CD4-positive, alpha-beta memory T cell (primary cell): ENCODE measurements around the gene NUBP2. TPM values are rescaled to one million over a fixed set of nuclear protein-coding genes. Genes with fewer than 3 reads are reported as not detected.
A peak's percentile ranks its signal among the peaks of the same experiment; 100 is the strongest.

Experiments
- CTCF ChIA-PET: fragments of 350-600 bp; sonication (Branson Sonifier 250); formaldehyde crosslinking; loops from one replicate; lab custom pipeline; 2021; ENCODE audit warnings: inconsistent platforms; ENCODE audit not compliant: partially characterized antibody; lab: Charles Lee
- POLR2A ChIA-PET: fragments of 350-600 bp; sonication (Branson Sonifier 250); formaldehyde crosslinking; loops from one replicate; lab custom pipeline; 2021; ENCODE audit not compliant: partially characterized antibody; lab: Charles Lee
- DNase-seq, 5 donors: peaks; one replicate each; pipeline versions ENCODE4 v3.0.0 to v3.0.0-alpha.2; 2020 to 2022; ENCODE audit warnings: mixed read lengths in 1 of 5
- H3K27ac ChIP-seq: one replicate; pipeline ENCODE4 v1.7.0; 2013; ENCODE audit warnings: low read depth, low read length
- H3K27me3 ChIP-seq: 2 replicates; pipeline ENCODE4 v1.7.0; 2013; ENCODE audit warnings: mild to moderate bottlenecking, low read length, moderate library complexity; ENCODE audit not compliant: insufficient read depth
- H3K36me3 ChIP-seq: 2 replicates; pipeline ENCODE4 v1.7.0; 2013; ENCODE audit warnings: mild to moderate bottlenecking, low read length, moderate library complexity; ENCODE audit not compliant: insufficient read depth
- H3K4me1 ChIP-seq: 2 replicates; pipeline ENCODE4 v1.7.0; 2013; ENCODE audit warnings: mild to moderate bottlenecking, low read length, moderate library complexity; ENCODE audit not compliant: insufficient read depth
- H3K4me3 ChIP-seq, 2 donors: one replicate each; pipeline ENCODE4 v1.7.0; 2013; ENCODE audit warnings: low read length in 2 of 2, mild to moderate bottlenecking in 1 of 2
- H3K9me3 ChIP-seq, 2 donors: one replicate each; pipeline ENCODE4 v1.7.0; 2013; ENCODE audit warnings: low read length in 2 of 2, control low read depth in 1 of 2; ENCODE audit not compliant: control insufficient read depth in 1 of 2
- H3K27ac Mint-ChIP-seq, 7 donors: one replicate each; pipeline ENCODE4 v1.8.0; 2020 to 2021; ENCODE audit warnings: mixed read lengths in 7 of 7, mild to moderate bottlenecking in 6 of 7, inconsistent platforms in 3 of 7, moderate library complexity in 3 of 7
- H3K27me3 Mint-ChIP-seq, 2 donors: one replicate each; pipeline ENCODE4 v1.8.0; 2020 to 2021; ENCODE audit warnings: mixed read lengths in 2 of 2
- H3K36me3 Mint-ChIP-seq, 2 donors: one replicate each; pipeline ENCODE4 v1.8.0; 2020 to 2021; ENCODE audit warnings: mixed read lengths in 2 of 2, inconsistent platforms in 1 of 2, mild to moderate bottlenecking in 1 of 2
- H3K4me1 Mint-ChIP-seq, 4 donors: one replicate each; pipeline ENCODE4 v1.8.0; 2020 to 2021; ENCODE audit warnings: mixed read lengths in 4 of 4, mild to moderate bottlenecking in 1 of 4
- H3K4me3 Mint-ChIP-seq, 8 donors: one replicate each; pipeline ENCODE4 v1.8.0; 2020 to 2021; ENCODE audit warnings: mixed read lengths in 8 of 8, mild to moderate bottlenecking in 7 of 8, moderate library complexity in 6 of 8, inconsistent platforms in 3 of 8
- H3K9me3 Mint-ChIP-seq, 8 donors: one replicate each; pipeline ENCODE4 v1.8.0; 2020 to 2021; ENCODE audit warnings: mixed read lengths in 8 of 8, mild to moderate bottlenecking in 5 of 8, inconsistent platforms in 3 of 8, moderate library complexity in 1 of 8
- intact Hi-C: fragments of 100-400 bp; cut with micrococcal nuclease; formaldehyde crosslinking; loops from one replicate; pipeline ENCODE4 v1.15.1; 2023
- polyA plus RNA-seq, 2 donors: library from polyadenylated mRNA; unstranded; fragments of 300-500 nt; fragmentation: Illumina TruSeq; gene quantifications; one replicate each; pipeline ENCODE4 v1.2.3, GENCODE V29; 2021
- total RNA-seq, 2 experiments: library from RNA; stranded (reverse); gene quantifications; one replicate each; pipeline ENCODE4 v1.2.3, GENCODE V29; 2021

NUBP2 gene
- total and polyA plus RNA-seq, 4 experiments from 2014 or later = 55.9 to 98.9 (median 68.5) TPM

GRCh38 chr16:1787056-1787321 lies 4.2 kb downstream of the NUBP2 start:
- Histone ChIP-seq H3K4me1 (peaks cover 25% of the 10 kb centered on the region), H3K27ac (no peak overlapping the region), H3K36me3 (peaks cover 13% of the 10 kb centered on the region), H3K4me3 (no peak overlapping the region), H3K27me3 (no peaks in the 10 kb centered on the region), H3K9me3 (no peaks in the 10 kb centered on the region)
- Mint-ChIP-seq H3K9me3 (peaks cover 0 to 3% (median 0%) of the 10 kb centered on the region in 8 donors), H3K27me3 (no peaks in the 10 kb centered on the region), H3K4me3 (no peak overlapping the region), H3K4me1 (peaks cover 7 to 29% (median 19%) of the 10 kb centered on the region in 4 donors), H3K27ac (no peak overlapping the region), H3K36me3 (peaks cover 4 to 19% of the 10 kb centered on the region in 2 donors)
- POLR2A ChIA-PET = no interaction called here
- intact Hi-C loops = no loop called here
- CTCF ChIA-PET = interaction anchor here (1.2 kb wide), 1 partner anchor 36 kb away, joined by 3 read pairs; no protein-coding TSS in a partner anchor
- no peak for DNase-seq

- peaks cover 7 to 28% (median 18%) of the 10 kb centered on the region in 4 donors for H3K4me1 Mint-ChIP-seq
- DNase-seq = peak in 1 of 5 donors; percentile 42
- no peak overlapping the region for H3K4me3 Mint-ChIP-seq
- H3K27me3 Mint-ChIP-seq = no peaks in the 10 kb centered on the region
- POLR2A ChIA-PET = no interaction called here
- no peak overlapping the region for H3K27ac ChIP-seq
- peaks cover 13% of the 10 kb centered on the region for H3K36me3 ChIP-seq
- H3K27ac Mint-ChIP-seq = no peak overlapping the region
- H3K9me3 ChIP-seq = no peaks in the 10 kb centered on the region
- H3K27me3 ChIP-seq = no peaks in the 10 kb centered on the region
- intact Hi-C loops = no loop called here
- peaks cover 0 to 2% (median 0%) of the 10 kb centered on the region in 8 donors for H3K9me3 Mint-ChIP-seq
- peaks cover 25% of the 10 kb centered on the region for H3K4me1 ChIP-seq
- CTCF ChIA-PET = interaction anchor here (1.2 kb wide), 1 partner anchor 36 kb away, joined by 3 read pairs; no protein-coding TSS in a partner anchor
- H3K36me3 Mint-ChIP-seq = peaks cover 4 to 17% of the 10 kb centered on the region in 2 donors
- no peak overlapping the region for H3K4me3 ChIP-seq
Observed at GRCh38 chr16:1787322-1788094, 4.7 kb downstream of the NUBP2 start.

- peak in 1 of 5 donors; percentile 32 for DNase-seq
- CTCF ChIA-PET = interaction anchor here (1.2 kb wide), 1 partner anchor 35 kb away, joined by 3 read pairs; no protein-coding TSS in a partner anchor
- intact Hi-C loops = no loop called here
Observed at GRCh38 chr16:1788095-1788707, 5.4 kb downstream of the NUBP2 start.

GRCh38 chr16:1788708-1789100 lies 5.9 kb downstream of the NUBP2 start:
- H3K27ac ChIP-seq = no peak overlapping the region
- peaks cover 4 to 9% of the 10 kb centered on the region in 2 donors for H3K36me3 Mint-ChIP-seq
- H3K9me3 ChIP-seq = no peaks in the 10 kb centered on the region
- peak overlapping the region in 1 of 7 donors; percentile 85 for H3K27ac Mint-ChIP-seq
- DNase-seq = peak in 1 of 5 donors; percentile 17
- ChIA-PET POLR2A (no interaction called here), CTCF (no interaction called here)
- peaks cover 21% of the 10 kb centered on the region for H3K4me1 ChIP-seq
- no peak overlapping the region for H3K4me3 ChIP-seq
- H3K9me3 Mint-ChIP-seq = no peaks in the 10 kb centered on the region
- peaks cover 13% of the 10 kb centered on the region for H3K36me3 ChIP-seq
- no peaks in the 10 kb centered on the region for H3K27me3 Mint-ChIP-seq
- intact Hi-C loops = no loop called here
- H3K27me3 ChIP-seq = no peaks in the 10 kb centered on the region
- H3K4me3 Mint-ChIP-seq = no peak overlapping the region
- H3K4me1 Mint-ChIP-seq = peaks cover 2 to 21% (median 8%) of the 10 kb centered on the region in 4 donors

More at GRCh38 chr16:1788095-1788707, 5.4 kb downstream of the NUBP2 start:
- H3K36me3 ChIP-seq = peaks cover 13% of the 10 kb centered on the region
- peaks cover 5 to 26% (median 13%) of the 10 kb centered on the region in 4 donors for H3K4me1 Mint-ChIP-seq
- H3K36me3 Mint-ChIP-seq = peaks cover 4 to 12% of the 10 kb centered on the region in 2 donors
- H3K4me3 ChIP-seq = no peak overlapping the region
- H3K27ac ChIP-seq = no peak overlapping the region
- POLR2A ChIA-PET = no interaction called here
- H3K27me3 ChIP-seq = no peaks in the 10 kb centered on the region
- H3K4me3 Mint-ChIP-seq = no peak overlapping the region
- H3K9me3 ChIP-seq = no peaks in the 10 kb centered on the region
- H3K27me3 Mint-ChIP-seq = no peaks in the 10 kb centered on the region
- H3K9me3 Mint-ChIP-seq = no peaks in the 10 kb centered on the region
- no peak overlapping the region for H3K27ac Mint-ChIP-seq
- peaks cover 25% of the 10 kb centered on the region for H3K4me1 ChIP-seq

- Mint-ChIP-seq H3K9me3 (no peaks in the 10 kb centered on the region), H3K36me3 (peaks cover 4 to 9% of the 10 kb centered on the region in 2 donors), H3K27me3 (no peaks in the 10 kb centered on the region), H3K4me3 (no peak overlapping the region), H3K4me1 (peaks cover 2 to 14% (median 5%) of the 10 kb centered on the region in 4 donors), H3K27ac (no peak overlapping the region)
- intact Hi-C loops = no loop called here
- no peaks in the 10 kb centered on the region for H3K9me3 ChIP-seq
- no peak overlapping the region for H3K4me3 ChIP-seq
- ChIA-PET POLR2A (no interaction called here), CTCF (no interaction called here)
- H3K27me3 ChIP-seq = no peaks in the 10 kb centered on the region
- no peak for DNase-seq
- H3K27ac ChIP-seq = no peak overlapping the region
- peaks cover 13% of the 10 kb centered on the region for H3K36me3 ChIP-seq
- H3K4me1 ChIP-seq = peaks cover 14% of the 10 kb centered on the region
Observed at GRCh38 chr16:1789643-1790045, 6.9 kb downstream of the NUBP2 start.

- no peak overlapping the region for H3K27ac Mint-ChIP-seq
- H3K27me3 ChIP-seq = no peaks in the 10 kb centered on the region
- no peaks in the 10 kb centered on the region for H3K27me3 Mint-ChIP-seq
- peaks cover 9% of the 10 kb centered on the region for H3K4me1 ChIP-seq
- H3K4me3 ChIP-seq = no peak overlapping the region
- no peak overlapping the region for H3K27ac ChIP-seq
- CTCF ChIA-PET = no interaction called here
- no peak overlapping the region for H3K4me3 Mint-ChIP-seq
- no peaks in the 10 kb centered on the region for H3K9me3 Mint-ChIP-seq
- no peak for DNase-seq
- H3K36me3 ChIP-seq = peaks cover 13% of the 10 kb centered on the region
- peaks cover 4 to 8% of the 10 kb centered on the region in 2 donors for H3K36me3 Mint-ChIP-seq
- intact Hi-C loops = no loop called here
- POLR2A ChIA-PET = interaction anchor here (1.6 kb wide), 1 partner anchor 8 kb away, joined by 5 read pairs; the partner anchor contains the start of genes NUBP2 and SPSB3
- H3K9me3 ChIP-seq = no peaks in the 10 kb centered on the region
- H3K4me1 Mint-ChIP-seq = peaks cover 0 to 10% (median 2%) of the 10 kb centered on the region in 4 donors
Observed at GRCh38 chr16:1790261-1790610, 7.5 kb downstream of the NUBP2 start.

- POLR2A ChIA-PET = interaction anchor here (0.6 to 1.6 kb wide), 2 partner anchors 8 to 19 kb away, joined by 3 to 5 read pairs; partner anchors contain the start of genes EME2, MRPS34, NUBP2 and SPSB3
Observed at GRCh38 chr16:1790611-1791255, 8.0 kb downstream of the NUBP2 start.

More at GRCh38 chr16:1790611-1791255, 8.0 kb downstream of the NUBP2 start:
- Mint-ChIP-seq H3K36me3 (peaks cover 4 to 8% of the 10 kb centered on the region in 2 donors), H3K27ac (no peak overlapping the region), H3K4me3 (no peak overlapping the region), H3K9me3 (no peaks in the 10 kb centered on the region), H3K4me1 (peaks cover 0 to 5% (median 0%) of the 10 kb centered on the region in 4 donors), H3K27me3 (no peaks in the 10 kb centered on the region)
- Histone ChIP-seq H3K36me3 (peaks cover 13% of the 10 kb centered on the region), H3K9me3 (no peaks in the 10 kb centered on the region), H3K27me3 (no peaks in the 10 kb centered on the region), H3K27ac (no peak overlapping the region), H3K4me1 (peaks cover 4% of the 10 kb centered on the region), H3K4me3 (no peak overlapping the region)
- DNase-seq = no peak
- CTCF ChIA-PET = no interaction called here
- intact Hi-C loops = no loop called here
